Coronary artery (tissue), 2 donors: ENCODE results near the gene TARS1.
"Not testable (repeated sequence)": the region's sequence is repeated elsewhere in the genome, so short reads cannot be mapped to it uniquely, and the experiment has no call there.

Experiments
- DNase-seq: peaks from one replicate; pipeline ENCODE4 v3.0.0-alpha.2; 2017; ENCODE audit warnings: low spot score
- H3K27ac ChIP-seq, 2 donors: fragments of 200-600 bp; sonication (generic); one replicate each; pipeline ENCODE4 v1.5.1; 2016 to 2019
- H3K4me3 ChIP-seq: fragments of 200-600 bp; sonication (generic); 2 replicates; pipeline ENCODE4 v1.5.1; 2016; ENCODE audit warnings: mild to moderate bottlenecking, moderate library complexity
- TF ChIP-seq, protein P1 (sequence below): fragments of 200-600 bp; sonication (generic); IDR thresholded peaks from one replicate; pipeline ENCODE4 v1.5.1; 2019; ENCODE audit warnings: antibody characterized with exemption

The TARS1 gene

DNA sequence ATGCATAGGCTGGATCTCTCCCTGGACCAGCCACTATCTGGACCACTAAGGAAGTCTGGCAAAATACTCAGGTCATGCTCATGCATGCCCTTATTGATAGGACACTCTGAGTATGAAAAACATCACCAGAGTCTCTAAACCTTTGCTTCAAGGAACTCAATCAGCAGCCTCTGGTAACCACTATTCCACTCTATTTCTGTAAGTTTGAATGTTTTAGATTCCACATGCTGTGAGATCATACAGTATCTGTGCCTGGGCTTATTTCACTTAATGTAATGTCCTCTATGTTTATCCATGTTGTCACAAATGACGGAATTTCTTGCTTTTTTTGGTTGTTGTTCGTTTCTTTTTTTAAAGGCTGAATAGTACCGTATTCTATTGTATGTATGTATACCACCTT, 68.3 kb downstream of the TARS1 start:
- H3K27ac ChIP-seq: no peak overlapping the region
- TF ChIP-seq, protein P1, sequence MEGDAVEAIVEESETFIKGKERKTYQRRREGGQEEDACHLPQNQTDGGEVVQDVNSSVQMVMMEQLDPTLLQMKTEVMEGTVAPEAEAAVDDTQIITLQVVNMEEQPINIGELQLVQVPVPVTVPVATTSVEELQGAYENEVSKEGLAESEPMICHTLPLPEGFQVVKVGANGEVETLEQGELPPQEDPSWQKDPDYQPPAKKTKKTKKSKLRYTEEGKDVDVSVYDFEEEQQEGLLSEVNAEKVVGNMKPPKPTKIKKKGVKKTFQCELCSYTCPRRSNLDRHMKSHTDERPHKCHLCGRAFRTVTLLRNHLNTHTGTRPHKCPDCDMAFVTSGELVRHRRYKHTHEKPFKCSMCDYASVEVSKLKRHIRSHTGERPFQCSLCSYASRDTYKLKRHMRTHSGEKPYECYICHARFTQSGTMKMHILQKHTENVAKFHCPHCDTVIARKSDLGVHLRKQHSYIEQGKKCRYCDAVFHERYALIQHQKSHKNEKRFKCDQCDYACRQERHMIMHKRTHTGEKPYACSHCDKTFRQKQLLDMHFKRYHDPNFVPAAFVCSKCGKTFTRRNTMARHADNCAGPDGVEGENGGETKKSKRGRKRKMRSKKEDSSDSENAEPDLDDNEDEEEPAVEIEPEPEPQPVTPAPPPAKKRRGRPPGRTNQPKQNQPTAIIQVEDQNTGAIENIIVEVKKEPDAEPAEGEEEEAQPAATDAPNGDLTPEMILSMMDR: no peak

DNA sequence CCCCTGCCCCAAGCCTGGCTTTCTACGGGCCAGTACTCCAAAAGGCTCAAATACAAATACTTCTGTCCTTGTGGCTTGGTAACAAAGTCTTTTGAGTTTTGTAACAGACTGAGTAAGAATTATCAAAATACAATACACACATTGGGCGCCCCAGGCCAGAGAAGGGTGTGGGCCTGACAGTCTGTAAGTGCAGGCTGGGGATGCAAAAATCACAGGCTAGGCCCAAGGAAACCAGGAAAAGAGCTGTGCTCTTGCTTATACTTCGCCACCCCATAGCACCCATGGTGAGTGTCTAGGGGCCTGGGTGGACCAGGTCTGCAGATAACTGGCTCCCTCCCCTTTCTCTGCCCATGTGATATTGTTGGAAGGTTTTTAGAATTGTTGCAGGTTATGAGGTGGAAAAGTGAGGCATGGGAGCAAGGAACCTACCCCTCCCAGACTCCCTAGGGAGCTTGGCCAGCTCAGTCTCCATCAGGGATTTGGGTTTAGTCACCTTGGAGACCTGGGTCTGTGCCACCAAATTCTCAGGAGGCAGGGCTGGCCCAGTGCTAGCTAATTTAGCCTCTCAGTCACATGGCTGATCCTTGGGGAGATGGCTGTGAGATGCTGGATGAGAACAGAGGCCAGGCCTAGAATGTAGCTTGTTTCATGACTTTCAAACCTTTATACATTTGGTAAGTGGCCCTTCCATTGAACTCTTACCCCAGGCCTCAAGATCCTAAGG, 72.9 kb downstream of the TARS1 start:
- Histone ChIP-seq H3K4me3 (no peak overlapping the region), H3K27ac (peak overlapping the region; percentile 33 to 72)
- TF ChIP-seq, protein P1: no peak
- DNase-seq: peak; percentile 81

More for the DNA sequence above, 68.3 kb downstream of the TARS1 start:
- DNase-seq: no peak
- no peak overlapping the region for H3K4me3 ChIP-seq

DNA sequence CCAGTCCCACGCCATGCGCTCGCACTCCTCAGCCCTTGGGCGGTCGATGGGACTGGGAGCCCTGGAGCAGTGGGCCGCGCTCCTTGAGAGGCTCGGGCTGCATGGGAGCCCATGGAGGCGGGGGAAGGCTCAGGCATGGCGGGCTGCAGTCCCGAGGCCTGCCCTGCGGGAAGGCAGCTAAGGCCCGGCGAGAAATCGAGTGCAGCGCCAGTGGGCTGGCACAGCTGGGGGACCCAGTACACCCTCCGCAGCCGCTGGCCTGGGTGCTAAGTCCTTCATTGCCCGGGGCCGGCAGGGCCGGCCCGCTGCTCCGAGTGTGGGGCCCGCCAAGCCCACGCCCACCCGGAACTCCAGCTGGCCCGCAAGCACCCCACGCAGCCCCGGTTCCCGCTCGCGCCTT, 74.6 kb downstream of the TARS1 start:
- not testable (repeated sequence) for H3K4me3 ChIP-seq, DNase-seq

DNA sequence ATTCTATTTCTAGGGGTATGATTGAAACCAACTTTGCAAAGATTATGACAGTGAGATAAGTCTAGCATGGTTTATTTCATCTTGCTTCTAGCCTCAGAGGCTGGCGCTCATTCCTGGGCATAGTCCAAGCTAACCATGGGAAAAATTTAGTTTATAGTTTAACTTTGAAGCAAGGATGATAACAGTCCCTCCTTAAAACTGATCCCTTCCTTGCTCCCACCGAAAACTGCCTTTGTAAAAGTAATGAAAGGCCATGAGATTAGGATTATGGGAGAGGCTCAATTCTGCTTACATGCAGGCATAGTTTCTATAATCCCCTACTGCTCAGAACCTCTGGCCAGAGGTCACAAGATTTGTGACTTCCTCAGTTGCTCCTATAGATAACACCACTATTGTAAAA, 75.7 kb downstream of the TARS1 start:
- no peak for DNase-seq
- H3K27ac ChIP-seq: peak overlapping the region; percentile 4 to 57
- no peak overlapping the region for H3K4me3 ChIP-seq
- TF ChIP-seq, protein P1: no peak

More for the DNA sequence above, 74.6 kb downstream of the TARS1 start:
- H3K27ac ChIP-seq: peak overlapping the region in 1 of 2 donors; percentile 57
